ENCODE data around the gene JMJD6. TPM values are rescaled to one million over a fixed set of nuclear protein-coding genes. Genes with fewer than 3 reads are reported as not detected.

JMJD6 gene
- total and polyA plus RNA-seq, 9 of the 15 experiments (the other 6 are each of a cell fraction or from before 2014, with no cell fraction given) = 2.5 to 52.3 (median 36.3) TPM

- no peak for TF ChIP-seq IRF9 (tag; IDR thresholded peaks at IDR 0.05)
- peak; percentile 83 for TF ChIP-seq MYC (IDR thresholded peaks at IDR 0.05; ENCODE audit: low read depth, low read length)
- no peak for TF ChIP-seq MYC (CRISPR knock-in tag; IDR thresholded peaks at IDR 0.05; ENCODE audit: borderline replicate concordance, low read depth)
- no peak for TF ChIP-seq HMG20B (CRISPR knock-in tag; IDR thresholded peaks at IDR 0.05)
- TF ChIP-seq SIN3A (IDR thresholded peaks at IDR 0.05; ENCODE audit: borderline replicate concordance in 2 of 2, control insufficient read depth in 1 of 2, low read depth in 2 of 2, low read length in 2 of 2) = peak; percentile 94 to 95
- no peak for TF ChIP-seq CSDE1 (IDR thresholded peaks at IDR 0.05)
- peak; percentile 87 for TF ChIP-seq GMEB1 (CRISPR knock-in tag; IDR thresholded peaks at IDR 0.05)
- no peak for TF ChIP-seq ZBTB2 (IDR thresholded peaks at IDR 0.05)
- TF ChIP-seq SMAD4 (CRISPR knock-in tag; conservative IDR thresholded peaks at IDR 0.05) = peak; percentile 86
- no peak for TF ChIP-seq MEF2D (tag; conservative IDR thresholded peaks at IDR 0.05; ENCODE audit: low read depth)
- TF ChIP-seq CCNT2 (IDR thresholded peaks at IDR 0.05; ENCODE audit: borderline replicate concordance, extremely low read depth, insufficient read length, low read depth, low read length) = peak; percentile 82
- TF ChIP-seq TARDBP (IDR thresholded peaks at IDR 0.05) = no peak
- TF ChIP-seq XRCC5 (IDR thresholded peaks at IDR 0.05; ENCODE audit: low read depth, low read length) = no peak
- peak; percentile 95 for TF ChIP-seq USF2 (CRISPR knock-in tag; IDR thresholded peaks at IDR 0.05)
- no peak for TF ChIP-seq ZNF253 (CRISPR knock-in tag; conservative IDR thresholded peaks at IDR 0.05)
- TF ChIP-seq ZNF639 (CRISPR knock-in tag; conservative IDR thresholded peaks at IDR 0.05 in 1 of 2, IDR thresholded peaks at IDR 0.05 in 1 of 2) = peak in 1 of 2 experiments; percentile 71; a peak in 1 of 4 replicates
- peak; percentile 81 for TF ChIP-seq SP1 (CRISPR knock-in tag; IDR thresholded peaks at IDR 0.05)
- peak; percentile 73; the same call in 1 of the 2 replicates for TF ChIP-seq CBFB (CRISPR knock-in tag; IDR thresholded peaks at IDR 0.05)
- TF ChIP-seq ZNF324 (CRISPR knock-in tag; IDR thresholded peaks at IDR 0.05) = no peak
- peak; percentile 48; the same call in 1 of the 2 replicates for TF ChIP-seq ZNF76 (CRISPR knock-in tag; IDR thresholded peaks at IDR 0.05; ENCODE audit: borderline replicate concordance)
Measured at GRCh38 chr17:76737676-76738467, 11.5 kb upstream of the JMJD6 start, which contains the start of gene MFSD11 (continued).
